ENCODE data around the gene SHB. TPM values are rescaled to one million over a fixed set of nuclear protein-coding genes. Genes with fewer than 3 reads are reported as not detected.

SHB gene
- total and polyA plus RNA-seq, 2 of the 8 experiments (the other 6 are each of a cell fraction or from before 2014, with no cell fraction given): 4.1 to 12.6 TPM

- no peak overlapping the region for H2BK120ac ChIP-seq (replicated peaks; ENCODE audit: low read depth, low read length)
- no peak overlapping the region for H3K18ac ChIP-seq (ENCODE audit: extremely low read depth, low read length)
- POLR2A ChIA-PET (ENCODE audit: partially characterized antibody): no interaction called here
- no peak overlapping the region; the same call in none of the 2 replicates for H2BK5ac ChIP-seq (ENCODE audit: low read depth, low read length)
- H4K8ac ChIP-seq (ENCODE audit: extremely low read depth, insufficient read depth, low read length): no peak overlapping the region; the same call in 1 of the 2 replicates
- FAIRE-seq (no peak), DNase-seq (ENCODE audit: low read depth in 1 of 2, low spot score in 2 of 2) (no peak)
- no peaks in the 10 kb centered on the region for H3K79me2 ChIP-seq (ENCODE audit: control insufficient read depth in 1 of 2, insufficient read depth in 2 of 2, low read length in 2 of 2)
- peaks cover 0 to 4% (median 0%) of the 10 kb centered on the region in 4 experiments; a peak in 3 of 8 replicates for H3K36me3 ChIP-seq (ENCODE audit: control insufficient read depth in 2 of 4, insufficient read depth in 4 of 4, low read length in 3 of 4)
- H2AK5ac ChIP-seq (ENCODE audit: low read depth, low read length): no peak overlapping the region
- H3K4ac ChIP-seq (replicated peaks; ENCODE audit: insufficient read length, low read depth, low read length): no peak overlapping the region
- H3K56ac ChIP-seq (replicated peaks; ENCODE audit: insufficient read length, low read depth, low read length): no peak overlapping the region
- H3K4me2 ChIP-seq (ENCODE audit: insufficient read depth in 1 of 2, low read depth in 2 of 2, low read length in 2 of 2): no peak overlapping the region
- H4K5ac ChIP-seq (ENCODE audit: insufficient read length, low read depth, low read length): no peak overlapping the region
- CTCF ChIA-PET (ENCODE audit: partially characterized antibody): interaction anchor here (0.7 to 2.1 kb wide), 6 partner anchors 10 to 44 kb away, joined by 3 to 7 read pairs (median 3); no protein-coding TSS in a partner anchor
- no peak overlapping the region for H2BK15ac ChIP-seq (ENCODE audit: low read length)
- no peaks in the 10 kb centered on the region for H3K9me3 ChIP-seq (ENCODE audit: insufficient read depth in 2 of 2, low read depth in 1 of 2, low read length in 1 of 2)
- H3K4me1 ChIP-seq (replicated peaks in 1 of 4; ENCODE audit: control insufficient read depth in 3 of 4, insufficient read depth in 4 of 4, low read length in 3 of 4): no peaks in the 10 kb centered on the region
- no peak overlapping the region for H3K9ac ChIP-seq (replicated peaks in 1 of 4; ENCODE audit: extremely low read depth in 1 of 4, low read depth in 3 of 4, low read length in 3 of 4)
- no peaks in the 10 kb centered on the region for H3K27me3 ChIP-seq (replicated peaks in 1 of 4; ENCODE audit: control insufficient read depth in 3 of 4, extremely low read depth in 1 of 4, insufficient read depth in 3 of 4, low read length in 3 of 4)
- H3K14ac ChIP-seq (ENCODE audit: insufficient read length): no peak overlapping the region
- no peak overlapping the region for H4K91ac ChIP-seq (replicated peaks; ENCODE audit: insufficient read length, low read length)
- no peak overlapping the region for H3K27ac ChIP-seq (ENCODE audit: low read depth, low read length)
- peaks cover 3% of the 10 kb centered on the region; the same call in 1 of the 2 replicates for H3K79me1 ChIP-seq (ENCODE audit: low read depth, low read length)
- H2BK20ac ChIP-seq (ENCODE audit: low read length): no peak overlapping the region
- 92% methylated on average over 2 of the region's 2 CpGs; no CpG with 5 or more reads in 1 of the 2 experiments for WGBS, 2 experiments (ENCODE audit: extremely low coverage in 1 of 2, insufficient coverage in 1 of 2, insufficient read length in 1 of 2, insufficient replicate concordance in 2 of 2, low coverage in 1 of 2, low lambda C conversion rate in 2 of 2, missing lambda C conversion rate in 1 of 2)
- H2BK12ac ChIP-seq (ENCODE audit: low read depth, low read length): no peak overlapping the region
- H3K23ac ChIP-seq (ENCODE audit: insufficient read length): no peak overlapping the region
- H3K23me2 ChIP-seq (ENCODE audit: low read depth, low read length): no peaks in the 10 kb centered on the region
- no peak overlapping the region for H3K4me3 ChIP-seq (ENCODE audit: extremely low read depth in 1 of 4, insufficient read depth in 2 of 4, low read depth in 3 of 4, low read length in 4 of 4)
- H2AFZ ChIP-seq (ENCODE audit: low read length): no peak overlapping the region
- peaks cover 4 to 6% of the 10 kb centered on the region in 2 experiments for H4K20me1 ChIP-seq (replicated peaks in 1 of 2; ENCODE audit: control insufficient read depth in 1 of 2, insufficient read depth in 2 of 2, low read length in 2 of 2)
- TF ChIP-seq HDAC6 (IDR thresholded peaks at IDR 0.05; ENCODE audit: low read depth, low read length) (no peak), SIN3A (conservative IDR thresholded peaks at IDR 0.05 in 1 of 2, IDR thresholded peaks at IDR 0.05 in 1 of 2; ENCODE audit: low read depth in 1 of 2, low read length in 2 of 2) (no peak), USF2 (IDR thresholded peaks at IDR 0.05; ENCODE audit: low read length) (no peak), ATF2 (IDR thresholded peaks at IDR 0.05; ENCODE audit: low read length) (no peak), RFX5 (IDR thresholded peaks at IDR 0.05; ENCODE audit: borderline replicate concordance, low read depth, low read length) (no peak), SRF (IDR thresholded peaks at IDR 0.05; ENCODE audit: low read depth, low read length) (no peak), NANOG (IDR thresholded peaks at IDR 0.05; ENCODE audit: insufficient read depth, low read depth, low read length, poor library complexity, severe bottlenecking) (no peak), EP300 (IDR thresholded peaks at IDR 0.05; ENCODE audit: borderline replicate concordance in 1 of 2, low read depth in 2 of 2, low read length in 2 of 2) (no peak), JUN (IDR thresholded peaks at IDR 0.05; ENCODE audit: low read depth, low read length) (no peak), KDM5A (IDR thresholded peaks at IDR 0.05; ENCODE audit: low read length) (no peak), SP4 (IDR thresholded peaks at IDR 0.05; ENCODE audit: low read length) (no peak)
These were observed 111.4 kb downstream of the SHB start for GRCh38 chr9:37957664-37957953.
